Uterus (tissue), 2 donors: Measurements from ENCODE around the gene TMEM255A.
A peak's percentile ranks its signal among the peaks of the same experiment; 100 is the strongest.

Experiments used
- POLR2A ChIP-seq, 2 donors: fragments of 450-650 bp; IDR thresholded peaks; one replicate each; pipeline ENCODE4 v1.6.1; 2016; ENCODE audit warnings: antibody characterized with exemption in 2 of 2, mild to moderate bottlenecking in 1 of 2, moderate library complexity in 1 of 2
- TF ChIP-seq, protein P1 (sequence below), 4 experiments: fragments of 200-600 bp in 2 of 4; fragments of 450-650 bp in 2 of 4; sonication (generic) in 2 of 4; IDR thresholded peaks; one replicate each; pipeline ENCODE4 v1.5.1; 2016 to 2019; ENCODE audit warnings: antibody characterized with exemption in 4 of 4, mild to moderate bottlenecking in 2 of 4, moderate library complexity in 1 of 4

DNA sequence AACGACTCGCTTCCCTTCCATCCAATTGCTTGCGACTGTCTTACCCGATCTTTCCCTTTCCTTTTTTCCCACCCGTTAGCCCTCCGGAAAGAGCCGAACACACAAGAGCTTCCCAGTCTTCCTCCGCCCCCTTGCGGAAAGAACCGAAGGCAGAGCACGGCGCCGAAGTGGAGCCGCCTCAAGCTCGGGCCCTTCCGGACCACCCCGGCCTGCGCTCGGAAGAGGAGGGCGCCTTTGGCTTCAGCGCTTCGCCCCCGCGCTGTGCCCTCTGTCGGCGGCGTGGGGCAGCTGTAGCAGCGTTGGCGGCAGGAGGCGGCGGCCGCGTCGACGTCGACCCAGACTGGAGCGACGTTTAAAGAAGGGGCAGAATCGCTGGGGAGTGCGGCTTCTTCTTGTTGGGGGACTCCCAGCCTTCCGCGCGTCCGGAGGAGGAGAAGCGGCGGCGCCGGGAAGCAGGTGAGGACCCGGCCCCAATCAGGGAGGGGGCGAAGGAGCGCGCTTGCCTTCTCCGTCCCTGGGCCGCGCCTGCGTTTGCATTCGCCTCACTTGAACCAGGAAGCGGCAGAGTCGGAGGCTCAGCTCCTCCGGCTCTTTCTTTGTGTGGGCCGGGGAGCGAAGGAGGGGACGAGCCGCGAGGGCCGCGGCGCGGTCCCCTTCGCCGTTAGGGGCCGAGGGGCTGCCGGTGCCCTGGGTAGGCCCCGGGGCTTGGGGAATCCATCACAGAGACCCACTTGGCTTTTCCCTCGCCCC lies 60.6 kb downstream of the TMEM255A start, which contains the start of gene ZBTB33:
- TF ChIP-seq, protein P1, sequence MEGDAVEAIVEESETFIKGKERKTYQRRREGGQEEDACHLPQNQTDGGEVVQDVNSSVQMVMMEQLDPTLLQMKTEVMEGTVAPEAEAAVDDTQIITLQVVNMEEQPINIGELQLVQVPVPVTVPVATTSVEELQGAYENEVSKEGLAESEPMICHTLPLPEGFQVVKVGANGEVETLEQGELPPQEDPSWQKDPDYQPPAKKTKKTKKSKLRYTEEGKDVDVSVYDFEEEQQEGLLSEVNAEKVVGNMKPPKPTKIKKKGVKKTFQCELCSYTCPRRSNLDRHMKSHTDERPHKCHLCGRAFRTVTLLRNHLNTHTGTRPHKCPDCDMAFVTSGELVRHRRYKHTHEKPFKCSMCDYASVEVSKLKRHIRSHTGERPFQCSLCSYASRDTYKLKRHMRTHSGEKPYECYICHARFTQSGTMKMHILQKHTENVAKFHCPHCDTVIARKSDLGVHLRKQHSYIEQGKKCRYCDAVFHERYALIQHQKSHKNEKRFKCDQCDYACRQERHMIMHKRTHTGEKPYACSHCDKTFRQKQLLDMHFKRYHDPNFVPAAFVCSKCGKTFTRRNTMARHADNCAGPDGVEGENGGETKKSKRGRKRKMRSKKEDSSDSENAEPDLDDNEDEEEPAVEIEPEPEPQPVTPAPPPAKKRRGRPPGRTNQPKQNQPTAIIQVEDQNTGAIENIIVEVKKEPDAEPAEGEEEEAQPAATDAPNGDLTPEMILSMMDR (IDR thresholded peaks at IDR 0.05) = peak; percentile 63 to 77 (median 70)
- TF ChIP-seq POLR2A (IDR thresholded peaks at IDR 0.05) = peak; percentile 2 to 66
